Measurements from ENCODE around the gene GALNT17.
A peak's percentile ranks its signal among the peaks of the same experiment; 100 is the strongest.

The GALNT17 gene

DNA sequence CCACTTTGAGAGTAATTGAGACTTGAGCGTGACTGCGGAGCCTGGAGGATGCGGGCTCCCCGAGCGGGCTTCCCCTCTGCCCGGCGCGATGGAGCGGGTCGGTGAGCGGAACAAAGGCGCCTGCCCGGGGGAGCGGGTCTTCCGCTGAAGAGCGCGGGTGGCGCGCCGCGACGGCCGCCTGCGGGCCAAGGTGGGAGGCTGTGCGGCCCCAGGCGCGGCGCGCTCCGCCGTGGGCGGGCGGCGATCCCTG, at the start of gene GALNT17:
GALNT17 (plus strand) TSS at position 18 of the 250 bp plus-strand sequence.
- peak within 1 kb of the TSS in 1 of 2 donors; percentile 50 for H3K4me3 Mint-ChIP-seq
- ATAC-seq (no peak), DNase-seq (no peak)
- no peak within 1 kb of the TSS for H3K27ac Mint-ChIP-seq
- H3K4me1 Mint-ChIP-seq: peaks cover 6% of the 10 kb centered on the region
- H3K27me3 Mint-ChIP-seq: peaks cover 47% of the 10 kb centered on the region
- H3K9me3 Mint-ChIP-seq: peaks cover 0 to 6% of the 10 kb centered on the region in 2 donors

DNA sequence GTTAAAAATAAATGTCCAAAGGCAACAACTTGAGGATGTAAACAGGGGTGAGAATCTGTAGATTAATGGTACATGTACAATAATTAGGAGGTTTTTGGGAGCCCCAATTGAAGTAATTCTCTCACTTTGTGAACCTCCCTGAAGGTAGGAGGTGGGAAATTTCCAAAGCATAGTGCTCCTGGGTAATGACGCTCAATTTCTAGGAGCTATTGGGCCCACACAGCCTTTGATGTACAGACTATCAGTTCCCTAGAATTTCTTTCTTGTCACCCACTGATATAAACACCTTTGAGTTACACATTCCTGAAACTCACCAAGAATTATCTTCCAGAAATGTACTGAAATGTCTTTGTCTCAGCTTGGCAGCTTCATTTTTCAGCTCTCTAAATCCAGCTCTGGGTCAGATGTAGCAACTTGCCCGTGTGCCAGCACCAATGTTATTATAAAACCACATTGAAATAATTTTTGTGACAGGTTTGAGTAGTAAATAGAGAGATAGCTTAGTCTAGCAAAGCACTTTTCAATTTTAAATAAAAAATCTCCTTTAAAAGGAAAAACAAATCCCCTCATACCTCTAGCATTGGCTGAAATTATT, 36.6 kb upstream of the GALNT17 start:
- no peaks in the 10 kb centered on the region for H3K27me3 Mint-ChIP-seq
- H3K4me1 Mint-ChIP-seq: no peaks in the 10 kb centered on the region
- no peak overlapping the region for H3K4me3 Mint-ChIP-seq
- no peak for DNase-seq
- H3K9me3 Mint-ChIP-seq: peaks cover 6 to 27% of the 10 kb centered on the region in 2 donors
- no peak for ATAC-seq
- no peak overlapping the region for H3K27ac Mint-ChIP-seq

DNA sequence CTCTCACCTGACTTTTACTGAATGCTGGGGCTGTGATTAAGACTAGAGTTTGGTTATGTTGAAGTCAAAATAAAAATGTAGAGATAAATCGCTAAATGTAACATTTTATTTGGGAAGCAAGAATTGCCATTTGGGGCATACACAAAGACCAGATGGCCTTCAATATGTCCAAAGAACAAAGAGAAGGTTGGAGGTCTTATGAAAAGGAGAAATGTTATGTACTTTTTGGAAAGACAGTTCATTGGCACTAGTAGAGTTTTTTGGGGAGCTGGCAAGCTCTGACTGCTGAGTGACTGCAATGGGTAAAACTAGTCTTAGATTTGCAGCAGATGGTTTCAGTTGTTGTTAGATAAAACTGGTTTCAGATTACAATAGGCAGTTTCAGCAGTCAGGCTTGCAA, 35.6 kb upstream of the GALNT17 start:
- DNase-seq: no peak
- no peak overlapping the region for H3K27ac Mint-ChIP-seq
- no peak for ATAC-seq
- no peaks in the 10 kb centered on the region for H3K4me1 Mint-ChIP-seq
- no peaks in the 10 kb centered on the region for H3K27me3 Mint-ChIP-seq
- H3K9me3 Mint-ChIP-seq: peaks cover 1 to 27% of the 10 kb centered on the region in 2 donors
- no peak overlapping the region for H3K4me3 Mint-ChIP-seq

DNA sequence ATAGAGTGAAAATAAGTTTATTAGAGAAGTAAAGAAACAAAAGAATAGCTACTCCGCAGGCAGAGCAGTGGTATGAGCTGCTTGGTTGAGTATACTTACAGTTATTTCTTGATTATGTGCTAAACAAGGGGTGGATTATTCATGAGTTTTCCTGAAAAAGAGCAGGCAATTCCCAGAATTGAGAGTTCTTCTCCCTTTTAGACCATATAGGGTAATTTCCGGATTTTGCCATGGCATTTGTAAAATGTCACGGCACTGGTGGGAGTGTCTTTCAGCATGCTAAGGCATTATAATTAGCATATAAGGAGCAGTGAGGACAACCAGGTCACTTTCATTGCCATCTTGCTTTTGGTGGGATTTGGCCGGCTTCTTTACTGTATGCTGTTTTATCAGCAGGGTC, 25.7 kb upstream of the GALNT17 start:
- H3K27ac Mint-ChIP-seq: no peak overlapping the region
- ATAC-seq (no peak), DNase-seq (no peak)
- H3K9me3 Mint-ChIP-seq: peaks cover 0 to 4% of the 10 kb centered on the region in 2 donors
- no peaks in the 10 kb centered on the region for H3K4me1 Mint-ChIP-seq
- no peak overlapping the region for H3K4me3 Mint-ChIP-seq
- H3K27me3 Mint-ChIP-seq: no peaks in the 10 kb centered on the region

DNA sequence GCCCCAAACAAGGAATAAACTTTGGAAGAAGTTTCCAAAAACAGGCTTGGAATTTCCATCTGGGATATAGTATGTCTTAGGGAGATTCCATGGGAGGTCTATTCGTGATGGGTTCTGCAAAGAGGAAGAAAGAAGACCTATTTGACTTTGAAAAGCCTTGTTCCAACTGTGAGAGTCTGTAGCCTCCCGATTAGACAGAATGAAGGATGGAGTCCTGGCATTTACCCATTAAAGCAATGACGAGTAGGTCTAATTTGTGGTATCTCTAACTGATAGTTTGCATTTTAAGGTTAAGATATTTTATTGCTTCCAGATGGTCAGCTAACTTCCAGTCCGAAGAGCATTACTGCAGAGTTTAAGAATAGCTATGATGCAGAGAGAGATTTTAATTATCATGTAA, 19.5 kb upstream of the GALNT17 start:
- no peak overlapping the region for H3K4me3 Mint-ChIP-seq
- ATAC-seq: no peak
- DNase-seq: no peak
- H3K4me1 Mint-ChIP-seq: no peaks in the 10 kb centered on the region
- peaks cover 19 to 29% of the 10 kb centered on the region in 2 donors for H3K9me3 Mint-ChIP-seq
- no peak overlapping the region for H3K27ac Mint-ChIP-seq
- no peaks in the 10 kb centered on the region for H3K27me3 Mint-ChIP-seq

DNA sequence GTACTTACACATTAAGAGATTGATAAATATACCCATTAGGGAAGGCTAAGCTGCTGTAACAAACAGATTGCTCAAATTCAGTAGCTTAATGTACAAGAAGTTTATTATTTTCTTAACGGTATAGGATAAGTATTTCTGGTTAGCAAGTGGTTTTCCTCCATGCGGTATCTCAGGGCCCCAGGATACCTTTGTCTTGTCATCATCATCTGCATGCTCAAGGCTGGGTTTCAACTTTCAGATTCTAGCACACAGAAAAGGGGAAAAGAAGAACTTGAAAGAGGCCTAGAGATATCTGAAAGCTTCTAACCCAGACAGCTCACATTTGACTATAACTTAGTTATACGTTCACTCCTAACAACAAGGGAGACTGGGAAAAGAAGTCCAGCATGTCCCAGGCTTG, 11.8 kb upstream of the GALNT17 start:
- Mint-ChIP-seq H3K4me1 (no peaks in the 10 kb centered on the region), H3K27ac (no peak overlapping the region), H3K4me3 (no peak overlapping the region), H3K27me3 (no peaks in the 10 kb centered on the region), H3K9me3 (peaks cover 11 to 29% of the 10 kb centered on the region in 2 donors)
- DNase-seq (no peak), ATAC-seq (no peak)

DNA sequence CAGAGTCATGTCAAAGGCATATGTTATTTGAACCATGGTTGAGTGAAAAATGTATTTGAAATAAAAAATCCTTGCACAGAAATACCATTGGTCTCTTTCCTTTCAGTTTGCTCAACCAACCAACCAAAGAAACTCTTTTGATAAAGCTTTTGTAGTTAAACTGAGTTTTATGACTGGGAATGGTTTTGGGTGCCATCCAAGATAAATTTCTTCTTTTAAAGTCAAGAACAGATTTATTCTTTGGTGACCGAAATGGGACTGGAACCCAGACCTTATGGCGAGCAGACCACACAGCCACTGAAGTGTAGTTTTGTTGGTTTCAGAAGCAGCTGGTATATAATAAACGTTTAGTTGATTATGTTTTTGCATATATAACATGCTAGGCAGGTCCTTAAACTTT, 2.8 kb upstream of the GALNT17 start:
- H3K4me3 Mint-ChIP-seq: no peak overlapping the region
- peaks cover 44% of the 10 kb centered on the region for H3K27me3 Mint-ChIP-seq
- no peak for DNase-seq
- H3K4me1 Mint-ChIP-seq: peaks cover 6% of the 10 kb centered on the region
- peaks cover 0 to 13% of the 10 kb centered on the region in 2 donors for H3K9me3 Mint-ChIP-seq
- H3K27ac Mint-ChIP-seq: no peak overlapping the region
- no peak for ATAC-seq

DNA sequence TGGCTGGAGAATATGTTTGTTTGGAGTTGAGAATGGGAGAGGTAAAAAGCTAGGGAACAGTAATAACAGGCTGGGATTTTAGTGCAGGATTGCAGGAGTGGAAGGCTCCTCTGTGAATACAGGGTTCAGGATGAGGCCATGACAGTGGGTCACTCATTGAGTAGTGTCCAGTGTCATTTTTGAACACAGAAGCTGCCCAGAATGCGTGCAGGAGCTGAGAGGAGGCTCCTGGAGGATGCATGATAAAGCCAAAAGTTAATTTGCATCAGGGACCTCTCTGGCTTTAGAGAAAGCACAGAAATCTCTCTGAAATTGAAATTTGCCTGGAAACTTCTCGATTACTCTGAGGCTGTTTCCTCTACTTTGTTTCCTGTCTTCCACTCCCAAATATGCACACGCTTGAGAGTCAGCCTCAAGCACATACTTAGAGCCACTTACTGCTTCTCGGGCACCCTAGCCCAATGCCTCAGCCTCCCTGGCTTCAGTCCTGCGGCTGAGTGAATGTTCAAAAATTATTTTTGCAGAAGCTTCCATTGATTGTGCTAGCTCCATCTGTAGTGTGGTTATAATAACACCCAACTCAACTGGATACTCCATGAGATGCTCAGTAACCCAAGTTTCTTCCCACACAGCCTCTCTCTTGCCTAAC, 1.8 kb upstream of the GALNT17 start:
- DNase-seq: no peak
- H3K27me3 Mint-ChIP-seq: peaks cover 47% of the 10 kb centered on the region
- H3K4me1 Mint-ChIP-seq: peaks cover 6% of the 10 kb centered on the region
- no peak for ATAC-seq
- H3K9me3 Mint-ChIP-seq: peaks cover 0 to 6% of the 10 kb centered on the region in 2 donors
- no peak overlapping the region for H3K27ac Mint-ChIP-seq
- H3K4me3 Mint-ChIP-seq: no peak overlapping the region

DNA sequence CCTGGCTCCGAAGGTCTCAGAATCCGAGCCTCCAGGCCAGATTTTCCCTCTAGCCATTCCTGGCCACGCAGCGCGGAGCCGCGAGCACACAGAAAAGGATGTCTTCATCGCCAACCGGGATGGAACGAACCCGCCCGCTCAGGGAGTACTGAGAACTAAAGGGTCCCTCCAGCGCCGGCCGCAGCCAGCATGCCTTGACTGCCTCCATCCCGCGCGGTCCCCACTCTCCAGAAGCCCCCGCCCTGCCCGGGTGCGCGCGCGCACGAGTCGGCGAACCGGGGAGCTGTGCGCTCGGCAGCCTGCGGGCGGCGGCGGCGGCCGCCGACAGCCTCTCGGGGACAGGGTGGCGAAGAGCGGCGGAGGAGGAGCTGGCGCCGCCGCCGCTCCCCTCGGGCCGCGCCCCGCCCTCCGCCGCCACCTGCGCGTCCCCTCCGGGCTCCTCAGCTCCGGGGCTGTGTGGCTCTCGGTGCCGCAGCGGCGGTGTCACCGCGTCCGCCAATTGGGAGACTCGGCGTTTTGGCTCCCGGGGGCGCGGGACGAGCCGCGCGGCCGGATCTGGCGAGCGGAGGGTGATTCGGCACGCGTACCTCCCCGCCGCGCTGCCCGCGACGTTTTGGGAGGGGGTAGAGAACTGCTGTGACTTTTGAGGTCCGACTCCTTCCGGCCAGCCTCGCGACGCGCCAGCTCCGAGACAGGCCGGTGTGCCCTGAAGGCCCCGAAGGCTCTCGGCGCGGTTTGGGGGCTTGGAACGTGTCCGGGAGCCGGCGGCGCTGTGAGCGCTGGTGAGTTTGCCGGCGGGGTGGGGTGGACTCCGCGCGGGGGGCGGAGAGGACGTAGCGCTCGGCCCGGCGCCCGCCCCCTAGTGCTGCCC, 453 bp upstream of the GALNT17 start:
- Mint-ChIP-seq H3K4me1 (peaks cover 6% of the 10 kb centered on the region), H3K27me3 (peaks cover 47% of the 10 kb centered on the region), H3K4me3 (peak overlapping the region in 1 of 2 donors; percentile 50), H3K9me3 (peaks cover 0 to 6% of the 10 kb centered on the region in 2 donors), H3K27ac (no peak overlapping the region)
- ATAC-seq (no peak), DNase-seq (no peak)

DNA sequence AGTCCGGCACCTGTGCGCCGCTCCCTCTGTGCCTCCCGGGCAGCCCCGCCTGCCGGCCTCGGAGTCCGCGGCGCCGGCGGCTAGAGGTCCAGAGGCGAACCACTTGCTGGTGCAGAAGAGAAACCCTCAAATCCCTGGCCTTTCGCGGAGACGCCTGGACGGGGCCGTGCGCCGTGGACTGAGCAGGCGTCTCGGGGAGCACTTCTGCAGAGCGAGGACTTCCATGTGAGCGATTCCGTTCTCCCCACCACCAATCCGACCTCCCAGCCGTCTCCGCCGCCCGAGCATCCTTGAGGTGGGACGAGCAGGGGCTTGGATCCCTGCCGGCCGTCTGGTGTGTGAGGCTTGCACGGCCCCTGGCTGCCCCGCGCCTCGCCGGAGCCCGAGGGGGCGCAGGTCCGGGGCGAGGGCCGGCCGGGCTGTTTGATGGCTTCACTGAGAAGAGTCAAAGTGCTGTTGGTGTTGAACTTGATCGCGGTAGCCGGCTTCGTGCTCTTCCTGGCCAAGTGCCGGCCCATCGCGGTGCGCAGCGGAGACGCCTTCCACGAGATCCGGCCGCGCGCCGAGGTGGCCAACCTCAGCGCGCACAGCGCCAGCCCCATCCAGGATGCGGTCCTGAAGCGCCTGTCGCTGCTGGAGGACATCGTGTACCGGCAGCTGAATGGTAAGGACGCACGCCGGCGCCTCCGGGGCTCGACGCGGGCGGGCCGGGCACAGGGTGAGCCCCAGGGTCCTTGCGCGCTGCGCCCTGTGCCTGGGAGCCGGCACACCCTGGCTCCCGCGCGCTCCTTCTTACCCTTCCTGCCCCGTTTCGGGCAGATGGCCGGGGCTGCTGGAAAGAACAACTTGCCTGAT, 660 bp downstream of the GALNT17 start:
- H3K4me1 Mint-ChIP-seq: peaks cover 6% of the 10 kb centered on the region
- H3K27me3 Mint-ChIP-seq: peaks cover 47% of the 10 kb centered on the region
- DNase-seq (no peak), ATAC-seq (no peak)
- H3K9me3 Mint-ChIP-seq: peaks cover 0 to 6% of the 10 kb centered on the region in 2 donors
- no peak overlapping the region for H3K27ac Mint-ChIP-seq
- no peak overlapping the region for H3K4me3 Mint-ChIP-seq

DNA sequence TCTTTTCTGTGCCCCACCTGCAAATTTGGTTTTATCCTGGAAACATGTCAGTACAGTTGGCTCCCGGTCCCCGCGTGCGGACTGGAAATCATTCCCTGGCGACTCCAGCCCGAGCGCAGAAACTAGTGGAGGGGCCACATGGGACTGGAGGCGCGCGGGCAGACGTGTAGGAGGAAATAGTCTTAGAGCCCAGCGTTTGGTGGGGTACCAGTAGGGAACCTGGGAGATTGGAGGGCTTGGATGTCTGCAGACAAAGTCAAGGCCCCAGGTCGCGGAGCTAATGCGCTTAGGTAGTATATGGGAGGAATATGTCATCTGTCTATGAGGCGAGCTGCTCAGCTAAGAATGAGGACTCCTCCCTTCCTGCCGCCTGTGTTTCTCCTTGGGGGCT, 1.3 kb downstream of the GALNT17 start:
- H3K9me3 Mint-ChIP-seq: peaks cover 0 to 6% of the 10 kb centered on the region in 2 donors

DNA sequence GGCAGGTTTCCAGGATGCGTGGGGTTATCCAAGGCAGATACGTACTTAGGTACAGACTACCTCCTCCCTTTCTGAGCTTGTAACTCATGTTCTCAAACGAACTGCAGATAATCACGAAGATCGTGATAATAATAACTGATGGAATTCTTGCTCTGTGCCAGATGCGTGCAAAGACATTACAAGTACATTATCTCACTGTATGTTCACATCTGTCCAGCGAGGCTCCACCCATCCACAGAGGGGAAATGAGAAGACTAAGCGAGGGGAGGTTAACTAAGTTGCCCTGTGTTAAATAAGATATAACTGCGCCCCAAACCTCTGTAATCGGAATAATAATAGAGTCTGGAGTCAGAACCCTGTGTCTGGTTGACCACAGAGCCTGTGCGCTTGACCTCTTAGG, 1.9 kb downstream of the GALNT17 start:
- no peak for DNase-seq

More for the DNA sequence above, 1.3 kb downstream of the GALNT17 start:
- Mint-ChIP-seq H3K27ac (no peak overlapping the region), H3K27me3 (peaks cover 47% of the 10 kb centered on the region), H3K4me3 (no peak overlapping the region), H3K4me1 (peaks cover 6% of the 10 kb centered on the region)
- DNase-seq (no peak), ATAC-seq (no peak)

DNA sequence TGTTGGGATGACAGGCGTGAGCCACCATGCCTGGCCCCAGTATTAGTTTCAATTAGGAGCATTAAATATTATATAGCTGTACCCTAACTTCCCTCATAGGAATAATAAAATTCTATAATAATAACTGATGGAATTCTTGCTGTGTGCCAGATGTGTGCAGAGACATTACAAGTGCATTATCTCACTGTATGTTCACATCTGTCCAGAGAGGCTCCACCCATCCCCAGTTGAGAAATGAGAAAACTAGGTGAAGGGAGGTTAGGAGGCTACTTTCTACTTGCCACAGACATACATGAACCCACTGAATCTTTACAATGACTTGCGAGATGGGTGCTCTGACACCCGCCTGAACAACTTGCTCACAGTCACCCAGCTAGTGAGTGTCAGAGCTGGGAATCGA, 3.2 kb downstream of the GALNT17 start:
- DNase-seq: no peak
- Mint-ChIP-seq H3K9me3 (peaks cover 0 to 15% of the 10 kb centered on the region in 2 donors), H3K27ac (no peak overlapping the region), H3K27me3 (peaks cover 37% of the 10 kb centered on the region), H3K4me1 (peaks cover 6% of the 10 kb centered on the region), H3K4me3 (no peak overlapping the region)
- ATAC-seq: no peak

More for the DNA sequence above, 1.9 kb downstream of the GALNT17 start:
- no peak for ATAC-seq
- Mint-ChIP-seq H3K27ac (no peak overlapping the region), H3K4me1 (peaks cover 6% of the 10 kb centered on the region), H3K27me3 (peaks cover 47% of the 10 kb centered on the region), H3K4me3 (no peak overlapping the region), H3K9me3 (peaks cover 0 to 7% of the 10 kb centered on the region in 2 donors)

DNA sequence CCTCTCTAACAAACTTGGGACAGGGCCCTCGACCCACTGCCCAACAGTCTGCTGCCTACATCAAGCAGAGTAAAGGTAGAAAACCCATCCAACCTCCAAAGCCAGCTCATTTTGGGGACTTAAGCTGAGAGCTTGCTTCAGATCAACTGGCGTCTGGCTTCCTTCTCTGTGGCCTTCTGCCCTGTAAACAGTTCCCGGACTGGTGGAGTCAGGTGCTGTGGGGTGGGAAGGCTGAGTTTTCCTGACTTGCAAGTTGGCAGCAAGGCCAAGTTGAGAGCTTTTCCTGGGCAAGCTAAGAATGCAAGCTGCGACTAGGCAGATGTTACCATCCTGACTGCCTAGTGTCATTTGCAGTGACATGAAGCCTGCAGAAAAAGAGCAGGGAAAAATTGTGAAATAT, 3.7 kb downstream of the GALNT17 start:
- DNase-seq: no peak
- no peak overlapping the region for H3K4me3 Mint-ChIP-seq
- H3K4me1 Mint-ChIP-seq: peaks cover 6% of the 10 kb centered on the region
- no peak for ATAC-seq
- peaks cover 0 to 15% of the 10 kb centered on the region in 2 donors for H3K9me3 Mint-ChIP-seq
- H3K27me3 Mint-ChIP-seq: peaks cover 31% of the 10 kb centered on the region
- no peak overlapping the region for H3K27ac Mint-ChIP-seq

DNA sequence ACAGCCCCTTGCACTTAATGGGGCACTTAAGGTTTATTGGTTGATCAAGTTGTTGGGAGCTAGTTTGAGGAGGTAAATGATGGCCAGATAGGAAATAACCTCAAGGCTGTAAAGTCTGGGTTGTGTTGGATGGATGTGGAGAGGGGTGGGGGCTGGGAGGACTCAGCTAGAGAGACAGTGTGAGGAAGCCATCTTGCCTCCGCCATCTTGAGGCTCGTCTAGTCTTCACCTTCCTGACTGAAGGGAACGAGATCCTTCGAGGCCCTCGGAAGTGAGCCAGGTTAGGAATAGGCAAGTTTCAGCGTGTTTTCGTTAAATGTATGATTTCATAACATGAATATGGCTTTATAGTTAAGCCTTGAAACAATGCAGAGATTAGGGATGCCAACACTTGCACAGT, 5.5 kb downstream of the GALNT17 start:
- no peaks in the 10 kb centered on the region for H3K4me1 Mint-ChIP-seq
- no peak for ATAC-seq
- peaks cover 17% of the 10 kb centered on the region for H3K27me3 Mint-ChIP-seq
- no peak overlapping the region for H3K27ac Mint-ChIP-seq
- no peak overlapping the region for H3K4me3 Mint-ChIP-seq
- DNase-seq: no peak
- peaks cover 3 to 22% of the 10 kb centered on the region in 2 donors for H3K9me3 Mint-ChIP-seq

Data from stimulated activated naive CD8-positive, alpha-beta T cell treated with anti-CD3 and anti-CD28 coated beads, Interleukin-15, amount 100 ng/mL, for 72 hours (primary cell).